MV-4-11 (cell line): ENCODE measurements around the gene CRHBP.
"Not testable (repeated sequence)": the region's sequence is repeated elsewhere in the genome, so short reads cannot be mapped to it uniquely, and the experiment has no call there.

Experiments
- DNase-seq: peaks from one replicate; lab custom pipeline; 2025; lab: John Stamatoyannopoulos, UW

The CRHBP gene, protein sequence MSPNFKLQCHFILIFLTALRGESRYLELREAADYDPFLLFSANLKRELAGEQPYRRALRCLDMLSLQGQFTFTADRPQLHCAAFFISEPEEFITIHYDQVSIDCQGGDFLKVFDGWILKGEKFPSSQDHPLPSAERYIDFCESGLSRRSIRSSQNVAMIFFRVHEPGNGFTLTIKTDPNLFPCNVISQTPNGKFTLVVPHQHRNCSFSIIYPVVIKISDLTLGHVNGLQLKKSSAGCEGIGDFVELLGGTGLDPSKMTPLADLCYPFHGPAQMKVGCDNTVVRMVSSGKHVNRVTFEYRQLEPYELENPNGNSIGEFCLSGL

DNA sequence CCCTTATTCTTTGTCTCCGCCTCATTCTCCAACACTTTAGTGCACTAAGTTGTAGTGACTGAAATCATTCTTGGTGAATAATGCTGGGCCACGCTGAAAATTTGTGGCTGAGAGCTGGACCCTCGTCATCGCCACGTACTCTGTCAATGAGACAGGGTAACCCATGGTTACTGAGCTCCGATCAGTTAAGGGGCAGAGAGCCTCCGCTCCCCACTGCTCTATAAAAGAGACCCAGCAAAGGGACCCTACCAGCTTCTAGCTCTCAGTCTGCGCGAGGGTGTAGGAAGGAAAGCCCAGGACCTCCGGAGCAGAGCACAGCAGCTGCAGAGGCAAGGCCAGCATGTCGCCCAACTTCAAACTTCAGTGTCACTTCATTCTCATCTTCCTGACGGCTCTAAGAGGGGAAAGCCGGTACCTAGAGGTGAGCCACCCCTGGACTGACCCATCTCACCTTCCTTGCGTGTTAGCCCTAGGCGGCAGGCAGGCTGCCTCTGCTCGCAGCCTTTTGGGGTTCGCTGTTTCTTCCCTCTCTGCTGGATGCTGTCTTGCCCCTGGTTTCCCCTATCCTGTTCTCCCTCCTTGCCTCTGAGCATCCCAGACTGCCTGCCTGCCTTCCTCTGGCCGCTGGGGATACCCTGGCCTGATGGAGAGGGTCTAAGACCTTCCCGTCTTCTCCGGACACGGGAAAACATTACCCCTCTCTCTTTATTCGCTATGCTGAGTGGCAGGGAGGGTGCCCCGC, at the start of gene CRHBP:
Gene CRHBP (plus strand): TSS at position 251 of the 742 bp plus-strand sequence. CDS start 90 bp downstream, at position 341.
- DNase-seq = no peak

DNA sequence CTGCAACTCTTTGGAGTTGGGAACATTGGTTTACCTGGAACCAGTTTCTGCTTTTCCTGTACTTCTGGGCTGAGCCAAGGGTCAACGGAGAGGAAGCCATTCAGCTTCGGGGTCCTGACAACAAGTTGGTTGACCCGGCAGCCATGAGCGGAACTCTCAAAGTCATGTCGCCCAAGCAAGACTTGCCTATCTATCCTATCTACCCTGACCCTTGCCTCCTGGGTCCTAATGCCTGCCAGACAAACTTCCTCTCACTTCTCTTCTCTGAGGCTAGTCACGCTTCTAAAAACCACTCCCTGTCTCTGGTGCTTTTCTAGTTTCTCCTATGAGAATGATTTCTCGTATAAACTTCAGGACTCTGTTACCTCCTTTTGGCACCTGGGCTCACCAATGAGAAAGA, 44.7 kb upstream of the CRHBP start:
- DNase-seq = peak; percentile 64

DNA sequence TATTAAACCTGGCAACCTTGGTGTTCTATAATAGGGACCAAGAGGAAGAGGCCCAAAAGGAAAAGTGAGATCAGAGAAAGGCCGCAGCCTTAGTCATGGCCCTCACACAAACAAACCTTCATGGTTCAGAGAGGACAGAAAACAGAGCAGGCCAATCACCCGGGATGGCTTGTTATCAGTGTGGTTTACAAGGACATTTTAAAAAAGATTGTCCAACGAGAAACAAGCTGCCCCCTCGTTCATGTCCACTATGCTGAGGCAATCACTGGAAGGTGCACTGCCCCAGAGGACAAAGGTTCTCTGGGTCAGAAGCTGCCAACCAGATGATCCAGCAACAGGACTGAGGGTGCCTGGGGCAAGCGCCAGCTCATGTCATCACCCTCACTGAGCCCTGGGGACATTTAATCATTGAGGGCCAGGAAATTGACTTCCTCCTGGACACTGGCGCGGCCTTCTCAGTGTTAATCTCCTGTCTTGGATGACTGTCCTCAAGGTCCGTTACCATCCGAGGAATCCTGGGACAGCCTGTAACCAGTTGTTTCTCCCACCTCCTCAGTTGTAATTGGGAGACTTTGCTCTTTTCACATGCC, 42.4 kb upstream of the CRHBP start:
- DNase-seq = not testable (repeated sequence)

DNA sequence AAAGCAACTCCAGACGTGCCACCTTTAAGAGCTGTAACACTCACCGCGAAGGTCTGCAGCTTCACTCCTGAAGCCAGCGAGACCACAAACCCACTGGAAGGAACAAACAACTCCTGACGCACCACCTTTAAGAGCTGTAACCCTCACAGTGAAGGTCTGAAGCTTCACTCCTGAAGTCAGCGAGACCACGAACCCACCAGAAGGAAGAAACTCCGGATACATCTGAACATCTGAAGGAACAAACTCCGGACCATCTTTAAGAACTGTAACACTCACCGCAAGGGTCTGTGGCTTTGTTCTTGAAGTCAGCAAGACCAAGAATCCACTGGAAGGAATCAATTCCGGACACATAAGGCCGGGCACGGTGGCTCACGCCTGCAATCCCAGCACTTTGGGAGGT, 38.2 kb upstream of the CRHBP start:
- not testable (repeated sequence) for DNase-seq

DNA sequence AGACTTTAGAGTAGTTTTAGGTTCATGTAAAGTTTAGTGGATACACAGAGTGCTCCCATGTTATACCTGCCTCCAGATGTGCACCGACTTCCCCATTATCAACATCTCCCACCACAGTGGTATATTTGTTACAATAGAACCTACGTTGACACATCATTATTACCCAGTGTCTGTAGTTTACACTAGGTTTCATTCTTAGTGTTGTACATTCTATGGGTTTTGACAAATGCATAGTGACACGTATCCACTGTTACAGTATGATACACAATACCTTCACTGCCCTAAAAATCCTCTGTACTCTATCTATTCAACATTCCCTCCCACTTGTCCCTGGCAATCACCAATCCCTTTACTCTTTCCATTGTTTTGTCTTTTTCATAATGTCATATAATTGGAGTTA, 34.3 kb upstream of the CRHBP start:
- DNase-seq = no peak

DNA sequence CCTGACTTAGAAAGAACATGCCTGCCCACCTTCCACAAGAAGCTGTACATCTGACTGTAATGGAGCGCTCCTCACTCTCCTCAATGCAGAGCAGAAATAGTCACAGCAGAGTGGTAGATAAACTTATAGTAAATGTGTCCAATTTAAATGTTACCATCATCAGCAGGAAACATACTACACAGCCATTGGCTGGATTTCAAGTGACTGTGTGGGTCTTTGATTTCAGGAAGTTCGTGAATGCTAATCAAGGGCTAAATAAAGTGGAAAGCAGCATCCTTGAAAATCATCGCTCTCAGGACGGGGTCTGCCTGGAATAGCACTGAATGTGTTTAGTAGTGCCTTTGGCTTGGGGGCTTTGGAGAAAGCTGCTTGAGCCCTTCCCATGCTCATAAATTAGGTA, 32.4 kb upstream of the CRHBP start:
- no peak for DNase-seq

DNA sequence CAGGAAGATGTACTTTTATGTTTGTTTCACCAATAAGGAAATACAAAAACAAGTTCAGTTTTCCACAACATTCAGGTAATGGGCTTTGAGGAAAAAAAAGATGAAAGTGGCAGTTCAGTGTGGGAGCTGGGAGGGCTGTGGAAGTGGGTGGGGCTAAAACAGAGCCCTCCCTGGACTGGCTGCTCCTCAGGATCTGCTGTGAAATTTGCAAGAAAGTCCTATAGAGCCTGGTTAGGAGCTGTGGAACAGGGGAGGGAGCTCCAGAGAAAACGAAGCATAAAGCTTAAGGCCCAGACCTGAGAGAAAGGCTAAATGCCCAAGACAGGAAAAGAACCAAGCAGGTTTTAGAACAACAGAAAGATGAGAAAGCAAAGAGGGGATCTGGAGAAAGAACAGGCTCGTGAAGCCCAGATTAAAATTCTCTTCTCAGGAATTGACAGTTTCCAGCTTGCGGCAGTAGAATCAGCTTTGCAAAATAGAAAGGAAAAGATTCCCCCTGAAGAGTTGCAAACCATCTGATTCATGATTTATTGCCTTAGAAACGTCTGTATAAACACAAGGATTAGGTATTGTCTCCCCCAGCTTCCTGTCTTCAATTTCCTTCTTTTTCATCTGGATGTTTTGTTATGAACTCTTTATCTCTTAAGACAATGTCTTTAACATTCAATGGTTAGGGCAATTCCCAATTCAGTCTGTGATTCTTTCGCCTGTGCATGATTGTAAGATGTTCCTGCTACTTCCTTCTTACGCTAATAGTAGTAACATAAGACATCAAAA, 26.3 kb upstream of the CRHBP start:
- DNase-seq = no peak

DNA sequence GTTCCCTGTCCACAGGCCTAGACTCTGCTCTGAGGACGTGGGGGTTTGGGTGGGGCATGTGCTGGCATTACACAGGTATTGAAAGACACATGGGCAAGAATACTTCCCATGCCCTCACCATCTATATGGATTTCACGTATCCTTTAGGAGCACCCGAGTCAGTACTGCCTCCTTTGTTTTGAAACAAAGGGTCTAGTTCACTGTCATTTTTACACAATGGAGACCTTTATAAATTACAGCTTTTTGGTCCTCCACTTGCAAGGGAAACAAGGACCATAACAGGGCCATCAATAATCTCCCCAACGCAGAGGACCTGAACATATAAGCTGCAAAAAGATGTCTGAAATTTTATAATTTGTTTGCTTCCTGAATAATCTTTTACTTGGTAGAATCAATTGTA, 24.9 kb upstream of the CRHBP start:
- no peak for DNase-seq

DNA sequence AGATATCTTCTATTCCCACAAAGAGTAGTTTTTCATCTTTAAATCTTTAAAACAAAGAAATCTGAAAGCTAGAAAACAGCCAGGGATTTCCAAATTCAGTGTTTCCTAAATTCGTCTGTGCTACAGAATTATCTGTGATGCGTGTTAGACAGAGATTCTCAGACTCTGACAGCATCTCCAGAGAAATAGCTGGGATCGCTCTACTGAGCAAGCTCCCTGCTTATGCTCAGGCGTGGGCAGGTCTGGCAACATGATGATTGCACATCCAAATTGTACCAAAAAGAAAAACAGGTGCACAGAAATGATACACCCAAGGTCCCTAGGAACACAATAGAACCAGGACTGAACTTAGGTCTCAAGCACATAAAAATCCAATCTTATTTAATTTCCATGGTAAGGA, 22.8 kb upstream of the CRHBP start:
- no peak for DNase-seq

DNA sequence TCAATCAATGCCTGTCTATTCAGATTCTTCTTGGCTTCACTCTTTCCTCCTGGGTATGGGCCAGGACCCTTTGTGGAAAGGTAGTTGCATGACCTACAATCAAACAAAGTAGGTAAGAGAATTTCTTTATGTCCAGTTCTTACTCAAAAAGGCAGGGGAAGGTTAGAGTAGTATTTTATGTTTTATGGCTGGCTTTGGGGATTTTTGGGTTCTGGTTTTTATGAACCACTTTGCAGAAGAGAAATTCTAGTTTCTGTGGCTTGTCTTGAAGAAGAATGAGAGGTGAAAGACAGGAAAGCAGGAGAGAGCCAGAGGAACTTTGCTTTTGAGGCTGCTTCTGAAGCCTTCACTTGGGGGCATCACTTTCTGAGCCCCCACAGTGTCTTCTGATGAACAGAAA, 14.7 kb upstream of the CRHBP start:
- DNase-seq = no peak

DNA sequence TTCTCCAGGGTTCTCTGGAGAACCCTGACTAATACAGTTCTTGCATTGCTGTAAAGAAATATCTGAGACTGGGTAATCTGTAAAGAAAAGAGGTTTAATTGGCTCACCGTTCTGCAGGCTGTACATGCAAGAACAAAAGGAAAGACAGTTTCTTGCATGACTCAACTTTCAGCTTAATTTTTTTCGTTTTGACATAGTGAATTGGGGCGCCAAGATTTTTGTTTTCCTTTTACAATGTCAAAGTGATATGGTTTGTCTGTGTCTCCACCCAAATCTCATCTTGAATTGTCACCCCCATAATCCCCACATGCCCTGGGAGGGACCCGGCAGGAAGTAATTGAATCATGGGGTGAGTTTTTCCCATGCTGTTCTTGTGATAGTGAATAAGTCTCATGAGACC, 11.8 kb upstream of the CRHBP start:
- DNase-seq = no peak

DNA sequence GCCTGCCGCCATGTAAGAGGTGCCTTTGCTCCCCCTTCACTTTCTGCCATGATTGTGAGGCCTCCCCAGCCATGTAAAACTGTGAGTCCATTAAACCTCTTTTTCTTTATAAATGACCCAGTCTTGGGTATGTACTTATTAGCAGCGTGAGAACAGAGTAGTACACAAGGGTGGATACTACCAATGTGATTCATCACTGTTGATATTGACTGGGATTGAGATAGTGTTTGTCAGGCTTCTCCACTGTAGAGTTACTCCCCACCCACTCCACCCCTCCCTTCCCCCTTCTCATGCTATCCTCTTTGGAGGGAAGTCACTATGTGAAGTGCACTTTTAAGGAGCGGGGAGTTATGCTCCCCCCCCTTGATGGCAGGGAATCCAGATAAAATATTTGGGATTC, 11.4 kb upstream of the CRHBP start:
- DNase-seq = no peak

DNA sequence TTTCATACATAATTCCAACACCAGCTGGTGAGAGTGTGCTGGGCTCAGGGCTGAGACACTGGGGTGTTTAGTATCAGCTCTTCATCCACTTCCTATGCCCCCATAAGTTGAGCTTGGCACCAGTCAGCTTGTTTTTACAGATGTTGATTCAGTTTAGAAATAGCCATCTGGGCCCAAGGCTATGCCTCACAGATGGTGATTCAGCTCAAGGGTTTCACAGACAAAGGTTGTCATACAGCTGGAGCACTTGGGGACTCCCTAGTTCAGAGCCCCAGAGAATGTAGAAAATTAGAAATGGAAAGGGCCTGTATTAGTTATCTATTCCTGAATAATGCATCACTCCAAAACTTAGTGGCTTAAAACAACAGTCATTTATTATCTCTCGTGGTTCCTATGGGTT, 10.3 kb upstream of the CRHBP start:
- no peak for DNase-seq

DNA sequence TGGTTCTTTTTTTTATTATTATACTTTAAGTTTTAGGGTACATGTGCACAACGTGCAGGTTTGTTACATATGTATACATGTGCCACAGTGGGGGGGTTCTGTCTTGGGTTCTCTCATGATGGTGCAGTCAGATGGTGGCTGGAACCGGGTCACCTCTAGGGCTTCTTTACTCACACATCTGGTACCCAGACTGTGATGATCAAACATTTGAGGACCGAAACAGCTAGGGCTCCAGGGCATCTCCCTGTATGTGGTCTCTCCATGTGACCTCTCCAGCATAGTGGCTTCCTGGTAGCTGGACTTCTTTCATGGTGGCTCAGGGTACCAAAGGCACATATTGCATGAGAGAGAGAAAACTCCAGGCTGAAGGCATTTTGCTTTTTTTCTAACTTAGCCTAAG, 9.8 kb upstream of the CRHBP start:
- DNase-seq = no peak

DNA sequence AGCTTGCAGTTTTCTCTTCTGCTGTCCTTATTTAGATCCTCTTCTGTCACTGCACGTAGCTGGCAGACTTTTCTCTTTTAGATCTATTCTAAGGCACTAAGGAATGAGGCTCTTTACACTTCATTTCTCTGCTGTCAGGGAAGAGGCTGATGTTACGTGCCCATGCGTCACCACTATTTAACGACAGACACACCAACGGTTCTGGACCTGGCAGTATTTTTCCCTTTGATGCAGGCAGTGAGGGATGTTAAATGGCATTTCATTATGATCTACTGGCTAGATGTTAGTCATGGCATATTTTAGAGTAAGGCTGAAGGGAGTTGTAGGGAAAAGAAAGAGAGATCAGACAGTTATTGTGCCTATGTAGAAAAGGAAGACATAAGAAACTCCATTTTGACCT, 8.2 kb upstream of the CRHBP start:
- DNase-seq = no peak

DNA sequence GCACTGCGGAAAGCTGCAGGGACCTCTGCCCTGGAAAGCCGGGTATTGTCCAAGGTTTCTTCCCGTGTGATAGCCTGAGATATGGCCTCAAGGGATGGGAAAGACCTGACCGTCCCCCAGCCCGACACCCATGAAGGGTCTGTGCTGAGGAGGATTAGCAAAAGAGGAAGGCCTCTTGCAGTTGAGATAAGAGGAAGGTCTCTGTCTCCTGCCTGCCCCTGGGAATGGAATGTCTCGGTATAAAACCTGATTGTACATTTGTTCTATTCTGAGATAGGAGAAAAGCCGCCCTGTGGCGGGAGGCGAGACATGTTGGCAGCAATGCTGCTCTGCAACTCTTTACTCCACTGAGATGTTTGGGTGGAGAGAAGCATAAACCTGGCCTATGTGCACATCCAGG, 7.6 kb upstream of the CRHBP start:
- DNase-seq = not testable (repeated sequence)

DNA sequence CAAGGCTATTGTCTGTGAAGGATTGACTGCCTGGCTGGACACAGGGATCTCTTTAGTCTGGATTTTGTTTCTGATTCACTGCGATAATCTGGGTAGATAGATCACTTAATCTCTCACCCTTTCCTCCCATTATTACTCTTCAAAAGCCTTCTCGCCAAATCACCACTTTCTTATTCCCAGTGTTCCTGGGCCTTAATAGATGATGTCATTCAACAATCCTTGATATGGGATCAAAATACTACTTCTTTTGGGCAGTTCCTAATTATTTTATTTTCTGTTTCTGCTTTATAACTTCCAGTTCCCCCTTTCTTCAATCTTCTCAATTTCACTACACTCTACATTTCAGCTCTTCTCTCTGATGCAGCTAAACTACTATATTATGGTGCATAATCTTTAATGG, 6.8 kb upstream of the CRHBP start:
- DNase-seq = no peak

DNA sequence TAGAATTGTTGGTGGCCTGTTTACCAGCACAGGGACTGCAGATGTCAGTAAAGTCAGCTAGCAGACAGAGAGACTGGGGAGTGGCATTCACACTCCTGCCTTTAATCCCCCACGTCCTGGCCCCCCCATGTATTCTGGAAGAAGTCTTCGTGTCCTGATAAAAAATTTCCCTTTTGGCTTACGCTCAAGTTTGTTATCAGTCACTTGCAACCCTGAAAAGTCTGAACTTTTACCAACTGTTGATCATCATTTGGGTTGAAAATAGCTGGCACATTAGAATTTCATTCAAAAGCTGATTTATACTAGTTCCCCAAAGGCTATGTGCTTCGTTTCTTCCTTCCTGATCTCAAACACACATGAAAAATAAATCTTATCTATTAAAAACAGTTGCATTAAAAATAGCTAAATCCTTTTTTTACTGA, 5.8 kb upstream of the CRHBP start:
- no peak for DNase-seq

DNA sequence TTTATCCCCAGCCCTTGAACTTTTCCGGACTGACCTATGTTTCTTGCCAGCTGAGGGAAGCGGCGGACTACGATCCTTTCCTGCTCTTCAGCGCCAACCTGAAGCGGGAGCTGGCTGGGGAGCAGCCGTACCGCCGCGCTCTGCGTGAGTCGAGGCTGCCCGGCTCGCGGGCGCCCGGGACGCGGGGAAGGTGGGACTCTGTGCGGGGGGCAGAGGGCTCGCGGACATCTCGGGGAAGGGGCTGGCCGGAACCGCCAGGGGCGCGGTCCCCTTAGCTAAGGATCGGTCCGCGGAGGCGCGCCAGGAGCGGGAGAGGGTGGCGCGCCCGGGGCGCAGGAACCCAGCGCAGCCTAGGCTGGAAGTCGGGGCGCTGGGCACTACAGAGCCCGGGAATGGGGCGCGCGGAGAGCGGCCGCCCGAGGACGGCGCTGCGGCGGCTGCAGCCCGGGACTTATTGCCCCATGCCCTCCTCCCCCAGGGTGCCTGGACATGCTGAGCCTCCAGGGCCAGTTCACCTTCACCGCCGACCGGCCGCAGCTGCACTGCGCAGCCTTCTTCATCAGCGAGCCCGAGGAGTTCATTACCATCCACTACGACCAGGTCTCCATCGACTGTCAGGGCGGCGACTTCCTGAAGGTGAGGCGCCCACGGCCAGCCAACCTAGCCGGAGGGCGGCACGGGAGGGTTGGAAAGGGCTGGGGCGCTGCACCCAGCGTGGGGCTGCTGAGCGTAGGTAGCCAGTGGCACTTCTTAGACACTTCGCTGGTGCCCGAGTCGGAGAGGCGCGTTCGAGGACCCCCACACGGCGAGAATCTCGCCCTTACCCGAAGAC, 922 bp downstream of the CRHBP start:
- DNase-seq = no peak

DNA sequence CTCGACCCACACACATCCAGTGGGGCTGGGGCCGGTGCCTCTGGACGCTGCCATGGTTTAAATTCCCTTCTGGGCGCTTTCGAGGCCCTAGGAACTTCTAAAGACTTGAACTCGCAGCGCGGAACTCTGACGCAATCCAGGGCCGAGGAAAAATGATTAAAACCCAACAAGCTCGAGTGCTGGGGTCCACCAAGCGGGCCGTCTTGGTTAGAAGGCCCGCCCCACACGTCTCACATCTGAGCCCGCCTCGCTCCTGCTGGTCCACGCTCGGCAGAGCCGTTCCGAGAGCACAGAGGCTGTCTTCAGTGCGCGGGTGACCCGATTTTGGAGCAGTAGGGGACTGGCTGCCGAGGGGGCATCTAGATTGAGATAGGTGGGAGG, 1.5 kb downstream of the CRHBP start:
- DNase-seq = no peak

DNA sequence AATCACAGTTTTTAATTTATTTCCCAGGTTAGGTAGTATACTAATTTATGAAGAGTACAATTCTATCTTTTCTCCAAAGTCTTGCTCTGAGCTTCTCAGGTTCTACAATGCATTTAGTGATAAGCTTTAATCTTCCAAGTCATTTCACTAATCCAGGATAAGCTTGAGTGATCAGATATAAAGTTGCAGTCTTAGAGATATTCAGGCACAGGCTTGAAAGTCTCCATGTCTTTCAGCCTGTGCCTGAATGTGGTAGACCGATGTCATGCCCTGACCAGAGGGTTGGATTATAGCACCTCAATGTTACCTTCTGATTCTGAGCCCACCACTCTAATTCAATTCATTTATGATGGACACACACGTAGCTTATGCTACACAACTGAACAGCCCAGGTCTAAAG, 3.2 kb downstream of the CRHBP start:
- no peak for DNase-seq
